Spleen (tissue), 11 donors: ENCODE measurements around the gene CFB. TPM values are rescaled to one million over a fixed set of nuclear protein-coding genes. Genes with fewer than 3 reads are reported as not detected.

Experiments
- DNase-seq: peaks from one replicate; pipeline ENCODE4 v3.0.0-alpha.2; 2020
- H3K27ac ChIP-seq, 8 donors: fragments of 200-600 bp; sonication (generic) in 7 of 8; 1 replicate in 4 of 8; 2 replicates in 4 of 8; pipeline versions ENCODE4 v1.5.0 to v1.8.0; 2016 to 2021; ENCODE audit warnings: inconsistent platforms in 4 of 8, mild to moderate bottlenecking in 4 of 8, moderate library complexity in 1 of 8
- H3K27me3 ChIP-seq, 7 donors: fragments of 200-600 bp; sonication (generic) in 6 of 7; replicated peaks in 1 of 7; 1 replicate in 4 of 7; 2 replicates in 3 of 7; pipeline versions ENCODE4 v1.5.0 to v1.8.0; 2016 to 2021; ENCODE audit warnings: inconsistent platforms in 3 of 7, mild to moderate bottlenecking in 1 of 7
- H3K36me3 ChIP-seq, 6 donors: fragments of 200-600 bp; sonication (generic) in 5 of 6; 1 replicate in 4 of 6; 2 replicates in 2 of 6; pipeline versions ENCODE4 v1.5.0 to v1.8.0; 2016 to 2021; ENCODE audit warnings: inconsistent platforms in 2 of 6
- H3K4me1 ChIP-seq, 6 donors: fragments of 200-600 bp; sonication (generic) in 5 of 6; 1 replicate in 3 of 6; 2 replicates in 3 of 6; pipeline versions ENCODE4 v1.5.0 to v1.8.0; 2016 to 2021; ENCODE audit warnings: inconsistent platforms in 3 of 6
- H3K4me3 ChIP-seq, 8 donors: fragments of 200-600 bp; sonication (generic) in 7 of 8; 1 replicate in 4 of 8; 2 replicates in 4 of 8; pipeline versions ENCODE4 v1.5.0 to v1.8.0; 2016 to 2021; ENCODE audit warnings: inconsistent platforms in 4 of 8, mild to moderate bottlenecking in 4 of 8, moderate library complexity in 2 of 8
- H3K9me3 ChIP-seq, 8 donors: fragments of 200-600 bp; sonication (generic) in 7 of 8; 1 replicate in 4 of 8; 2 replicates in 4 of 8; pipeline versions ENCODE4 v1.5.0 to v1.8.0; 2016 to 2021; ENCODE audit warnings: inconsistent platforms in 4 of 8
- POLR2A ChIP-seq, 3 donors: fragments of 450-650 bp; IDR thresholded peaks; one replicate each; pipeline ENCODE4 v1.5.1; 2017; ENCODE audit warnings: antibody characterized with exemption in 3 of 3, mild to moderate bottlenecking in 1 of 3
- POLR2AphosphoS5 ChIP-seq, 3 donors: sonication (generic); formaldehyde crosslinking; IDR thresholded peaks; one replicate each; pipeline ENCODE4 v1.5.1; 2017; ENCODE audit warnings: antibody characterized with exemption in 3 of 3
- WGBS, 5 donors: extraction: QIAGEN DNeasy Blood & Tissue Kit in 3 of 5; methylation state at CpG; one replicate each; pipeline versions ENCODE4 v1.1.5 to v1.1.7; 2013 to 2018; 5-methylcytosine and 5-hydroxymethylcytosine counted together
- intact Hi-C: fragments of 100-400 bp; cut with DNase I; formaldehyde crosslinking; loops from one replicate; pipeline ENCODE4 v1.15.0; 2023; ENCODE audit warnings: low total_unique reads
- polyA plus RNA-seq, 3 donors: library from polyadenylated mRNA; stranded (reverse); fragments of 200-250 nt; gene quantifications; one replicate each; pipeline ENCODE4 v1.2.1, GENCODE V29; 2013
- total RNA-seq, 7 donors: library from RNA; depleted of rRNA in 3 of 7; stranded (reverse); fragments of >200 nt in 3 of 7; fragmentation: NEBNext Ultra II Directional in 4 of 7; extraction: Animal tissue kit (Norgen Biotek cat#: 25700) in 4 of 7; gene quantifications; one replicate each; pipeline versions ENCODE4 v1.1.0 to v1.2.1, GENCODE V29; 2016 to 2021
- TF ChIP-seq, protein P1 (sequence below), 11 experiments: fragments of 200-600 bp in 7 of 11; fragments of 450-650 bp in 4 of 11; sonication (generic) in 4 of 11; IDR thresholded peaks in 8 of 11; conservative IDR thresholded peaks in 3 of 11; 1 replicate in 7 of 11; 2 replicates in 4 of 11; pipeline versions ENCODE4 v1.4.0 to v1.8.0; 2016 to 2021; ENCODE audit warnings: antibody characterized with exemption in 11 of 11, inconsistent platforms in 4 of 11, mild to moderate bottlenecking in 1 of 11
- donor health status: healthy with polysubstance abuse.
- donor health status: DM: no; HTN: no; CAD: no; lungs with moderate emphysema.
- donor health status: DM: no; HTN: no; CAD: no.
- donor health status: Bipolar disorder and iron deficiency.
- donor health status: healthy.
- donor health status: DM: no; HTN: no; CAD: no.
- donor health status: DM: yes; HTN: yes; CAD: no.

Gene CFB
- total and polyA plus RNA-seq, 10 donors = 5.4 to 35.8 (median 22.6) TPM

DNA sequence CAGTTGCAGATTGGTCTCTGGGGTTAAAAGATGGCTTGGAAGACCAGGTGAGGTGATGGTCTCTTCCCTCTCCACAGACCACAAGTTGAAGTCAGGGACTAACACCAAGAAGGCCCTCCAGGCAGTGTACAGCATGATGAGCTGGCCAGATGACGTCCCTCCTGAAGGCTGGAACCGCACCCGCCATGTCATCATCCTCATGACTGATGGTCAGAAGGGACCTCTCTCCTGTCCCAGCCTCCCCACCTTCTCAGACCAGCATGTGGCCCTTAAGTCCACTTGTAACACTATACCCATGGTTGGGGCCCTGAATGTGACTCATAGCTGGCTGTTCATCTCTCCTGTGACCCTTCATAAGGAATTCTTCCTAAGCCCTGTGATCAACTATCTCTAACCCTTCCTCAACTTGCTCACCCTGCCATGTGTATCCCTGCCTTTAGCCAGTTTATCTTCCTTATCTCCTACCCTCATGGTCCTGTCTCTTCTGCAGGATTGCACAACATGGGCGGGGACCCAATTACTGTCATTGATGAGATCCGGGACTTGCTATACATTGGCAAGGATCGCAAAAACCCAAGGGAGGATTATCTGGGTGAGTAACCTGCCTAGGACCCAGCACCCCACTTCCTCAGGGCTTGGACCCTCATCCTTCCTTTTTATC lies 3.0 kb downstream of the CFB start:
- Histone ChIP-seq H3K36me3 (peaks cover 0 to 67% (median 29%) of the 10 kb centered on the region in 6 donors), H3K4me1 (peaks cover 0 to 29% (median 0%) of the 10 kb centered on the region in 6 donors), H3K9me3 (no peaks in the 10 kb centered on the region), H3K27me3 (peaks cover 0 to 15% (median 0%) of the 10 kb centered on the region in 7 donors), H3K27ac (peak overlapping the region in 1 of 8 donors; percentile 30), H3K4me3 (no peak overlapping the region)
- TF ChIP-seq POLR2A (IDR thresholded peaks at IDR 0.05) = no peak
- TF ChIP-seq POLR2AphosphoS5 (IDR thresholded peaks at IDR 0.05) = peak in 2 of 3 donors; percentile 14 to 32
- intact Hi-C loops = no loop called here
- WGBS, 5 donors = 87 to 97% (median 91%) methylated on average over 6 of the region's 6 CpGs
- DNase-seq = peak; percentile 51

DNA sequence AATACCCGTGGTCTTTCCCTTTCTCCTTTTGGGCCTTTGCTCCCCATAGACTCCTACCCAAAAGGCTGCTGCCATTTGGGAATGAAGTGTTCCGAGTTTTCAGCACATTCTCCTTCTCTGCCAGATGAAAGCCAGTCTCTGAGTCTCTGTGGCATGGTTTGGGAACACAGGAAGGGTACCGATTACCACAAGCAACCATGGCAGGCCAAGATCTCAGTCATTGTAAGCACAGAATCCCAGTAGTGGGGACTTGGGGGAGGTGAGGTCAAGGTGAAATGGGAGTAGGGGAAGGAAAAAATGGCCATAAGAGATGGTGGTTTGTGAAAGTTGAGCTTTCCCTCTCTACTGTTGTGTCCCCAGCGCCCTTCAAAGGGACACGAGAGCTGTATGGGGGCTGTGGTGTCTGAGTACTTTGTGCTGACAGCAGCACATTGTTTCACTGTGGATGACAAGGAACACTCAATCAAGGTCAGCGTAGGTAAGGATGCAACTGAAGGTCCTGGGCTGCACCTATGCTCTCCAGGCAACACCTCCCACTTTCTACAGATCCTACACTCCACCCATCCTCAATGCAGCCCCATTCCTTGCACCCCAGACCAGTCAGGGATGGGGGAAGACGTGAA lies 4.1 kb downstream of the CFB start:
- 87 to 92% (median 89%) methylated on average over 7 of the region's 7 CpGs for WGBS, 5 donors
- H3K9me3 ChIP-seq = no peaks in the 10 kb centered on the region
- DNase-seq = peak; percentile 33
- peaks cover 0 to 24% (median 0%) of the 10 kb centered on the region in 6 donors for H3K4me1 ChIP-seq
- intact Hi-C loops = no loop called here
- H3K27me3 ChIP-seq = peaks cover 0 to 6% (median 0%) of the 10 kb centered on the region in 7 donors
- no peak overlapping the region for H3K4me3 ChIP-seq
- TF ChIP-seq POLR2AphosphoS5 (IDR thresholded peaks at IDR 0.05) (peak in 1 of 3 donors; percentile 34), POLR2A (IDR thresholded peaks at IDR 0.05) (no peak)
- H3K27ac ChIP-seq = no peak overlapping the region
- H3K36me3 ChIP-seq = peaks cover 4 to 67% (median 41%) of the 10 kb centered on the region in 6 donors

DNA sequence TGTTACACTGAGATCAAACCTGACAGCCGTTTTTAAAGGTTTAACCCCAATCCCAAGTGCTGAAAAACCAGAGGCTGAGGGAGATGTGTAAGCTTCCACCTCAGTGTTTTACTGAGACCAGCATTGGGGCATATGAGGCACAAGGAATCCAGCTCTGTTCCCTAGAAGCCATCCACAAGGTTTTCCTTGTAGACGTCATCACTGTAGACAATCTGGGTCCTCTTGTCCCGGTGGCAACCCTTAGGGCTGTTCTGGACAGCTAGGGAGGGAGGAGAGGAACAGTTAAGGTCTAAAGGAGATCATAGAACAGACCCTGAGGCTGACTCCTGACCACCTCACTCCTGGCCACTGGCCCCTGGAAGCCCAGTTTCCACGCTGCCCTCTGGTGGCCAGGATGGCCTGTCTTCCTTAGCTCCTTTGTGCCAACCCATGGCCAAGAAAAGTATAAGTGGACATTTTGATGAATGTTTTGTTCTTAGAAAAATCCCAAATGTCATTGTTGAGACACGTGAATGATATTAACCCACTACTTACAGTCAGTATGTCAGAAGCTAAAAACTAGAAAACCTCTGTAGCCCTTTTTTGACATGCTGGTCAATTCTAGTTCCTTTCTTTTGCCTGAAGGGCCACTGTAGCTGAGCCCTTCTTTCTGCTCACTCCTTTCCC lies 6.4 kb downstream of the CFB start:
- 49 to 70% (median 64%) methylated on average over 4 to 5 of the region's 5 CpGs for WGBS, 5 donors
- peaks cover 4 to 83% (median 63%) of the 10 kb centered on the region in 6 donors for H3K36me3 ChIP-seq
- H3K4me3 ChIP-seq = no peak overlapping the region
- H3K27me3 ChIP-seq = no peaks in the 10 kb centered on the region
- no peak for DNase-seq
- no peaks in the 10 kb centered on the region for H3K9me3 ChIP-seq
- peaks cover 0 to 14% (median 2%) of the 10 kb centered on the region in 6 donors for H3K4me1 ChIP-seq
- peak overlapping the region in 4 of 8 donors; percentile 5 to 32 (median 26) for H3K27ac ChIP-seq
- intact Hi-C loops = no loop called here
- TF ChIP-seq POLR2A (IDR thresholded peaks at IDR 0.05) = no peak
- TF ChIP-seq, protein P1, sequence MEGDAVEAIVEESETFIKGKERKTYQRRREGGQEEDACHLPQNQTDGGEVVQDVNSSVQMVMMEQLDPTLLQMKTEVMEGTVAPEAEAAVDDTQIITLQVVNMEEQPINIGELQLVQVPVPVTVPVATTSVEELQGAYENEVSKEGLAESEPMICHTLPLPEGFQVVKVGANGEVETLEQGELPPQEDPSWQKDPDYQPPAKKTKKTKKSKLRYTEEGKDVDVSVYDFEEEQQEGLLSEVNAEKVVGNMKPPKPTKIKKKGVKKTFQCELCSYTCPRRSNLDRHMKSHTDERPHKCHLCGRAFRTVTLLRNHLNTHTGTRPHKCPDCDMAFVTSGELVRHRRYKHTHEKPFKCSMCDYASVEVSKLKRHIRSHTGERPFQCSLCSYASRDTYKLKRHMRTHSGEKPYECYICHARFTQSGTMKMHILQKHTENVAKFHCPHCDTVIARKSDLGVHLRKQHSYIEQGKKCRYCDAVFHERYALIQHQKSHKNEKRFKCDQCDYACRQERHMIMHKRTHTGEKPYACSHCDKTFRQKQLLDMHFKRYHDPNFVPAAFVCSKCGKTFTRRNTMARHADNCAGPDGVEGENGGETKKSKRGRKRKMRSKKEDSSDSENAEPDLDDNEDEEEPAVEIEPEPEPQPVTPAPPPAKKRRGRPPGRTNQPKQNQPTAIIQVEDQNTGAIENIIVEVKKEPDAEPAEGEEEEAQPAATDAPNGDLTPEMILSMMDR (IDR thresholded peaks at IDR 0.05 in 8 of 11, conservative IDR thresholded peaks at IDR 0.05 in 3 of 11) = peak; percentile 11 to 80 (median 68)
- TF ChIP-seq POLR2AphosphoS5 (IDR thresholded peaks at IDR 0.05) = peak in 2 of 3 donors; percentile 43 to 52

DNA sequence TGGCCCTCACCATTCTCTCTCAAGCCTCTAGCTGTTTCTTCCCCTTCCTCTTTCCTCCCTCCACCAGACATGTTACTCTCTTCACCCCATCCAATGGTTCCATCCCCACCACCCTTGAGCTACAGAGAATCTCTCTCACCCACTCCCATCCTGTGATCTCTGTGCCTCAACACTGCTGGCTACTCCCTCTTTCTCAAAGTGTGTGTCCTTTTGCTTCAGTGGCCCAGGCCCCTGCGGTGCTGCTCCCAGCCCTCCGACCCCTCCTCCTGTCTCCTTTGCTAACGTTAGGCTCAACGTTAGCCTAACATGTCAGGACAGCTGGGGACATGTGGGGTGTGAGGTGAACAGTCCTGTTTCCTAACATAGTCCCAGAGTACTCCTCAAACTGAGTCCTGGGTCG lies 7.0 kb downstream of the CFB start:
- Histone ChIP-seq H3K9me3 (no peaks in the 10 kb centered on the region), H3K4me1 (peaks cover 5 to 20% (median 8%) of the 10 kb centered on the region in 6 donors), H3K36me3 (peaks cover 4 to 79% (median 63%) of the 10 kb centered on the region in 6 donors), H3K4me3 (no peak overlapping the region), H3K27me3 (no peaks in the 10 kb centered on the region), H3K27ac (peak overlapping the region in 4 of 8 donors; percentile 5 to 32 (median 26))
- TF ChIP-seq, protein P1 (IDR thresholded peaks at IDR 0.05 in 8 of 11, conservative IDR thresholded peaks at IDR 0.05 in 3 of 11) = no peak
- TF ChIP-seq POLR2A (IDR thresholded peaks at IDR 0.05) (no peak), POLR2AphosphoS5 (IDR thresholded peaks at IDR 0.05) (no peak)
- intact Hi-C loops = no loop called here
- DNase-seq = no peak
- 75 to 89% (median 84%) methylated on average over 5 of the region's 5 CpGs for WGBS, 5 donors
